ENCODE measurements around the gene PRPF6.

The PRPF6 gene

GRCh38 chr20:64080813-64081623 lies 100.1 kb downstream of the PRPF6 start:
- DNase-seq: no peak

GRCh38 chr20:64081624-64081964 lies 100.7 kb downstream of the PRPF6 start:
- no peak for DNase-seq

GRCh38 chr20:64082126-64082731 lies 101.3 kb downstream of the PRPF6 start:
- no peak for DNase-seq
